ENCODE results near the gene PDSS2.
"Not testable (repeated sequence)": the region's sequence is repeated elsewhere in the genome, so short reads cannot be mapped to it uniquely, and the experiment has no call there.

Gene PDSS2

GRCh38 chr6:107418118-107418517, 41.2 kb downstream of the PDSS2 start:
- no peak for DNase-seq (ENCODE audit: low read depth, low spot score)

GRCh38 chr6:107416145-107416544, 43.2 kb downstream of the PDSS2 start:
- no peak for DNase-seq (ENCODE audit: low read depth, low spot score)

GRCh38 chr6:107413966-107414645, 45.3 kb downstream of the PDSS2 start:
- no peak for DNase-seq (ENCODE audit: low read depth, low spot score)

DNA sequence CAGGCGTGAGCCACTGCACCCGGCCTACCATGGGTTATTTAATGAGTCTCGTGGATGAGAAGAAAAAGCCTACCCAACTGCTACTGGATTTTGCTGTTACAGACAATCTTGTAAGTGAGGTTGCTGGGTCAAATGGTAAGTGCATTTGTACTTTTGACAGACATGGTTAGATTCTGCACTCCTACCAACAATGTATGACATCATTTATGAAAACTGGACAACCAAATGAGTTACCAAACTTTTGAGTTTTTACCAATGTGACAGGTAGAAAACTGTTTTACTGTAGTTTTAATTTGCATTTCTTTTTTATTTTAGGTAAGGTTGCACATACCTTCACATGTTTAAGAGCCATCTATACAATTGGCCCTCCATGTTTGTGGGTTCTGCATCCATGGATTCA, 48.2 kb downstream of the PDSS2 start:
- DNase-seq (ENCODE audit: low read depth, low spot score), result no peak

DNA sequence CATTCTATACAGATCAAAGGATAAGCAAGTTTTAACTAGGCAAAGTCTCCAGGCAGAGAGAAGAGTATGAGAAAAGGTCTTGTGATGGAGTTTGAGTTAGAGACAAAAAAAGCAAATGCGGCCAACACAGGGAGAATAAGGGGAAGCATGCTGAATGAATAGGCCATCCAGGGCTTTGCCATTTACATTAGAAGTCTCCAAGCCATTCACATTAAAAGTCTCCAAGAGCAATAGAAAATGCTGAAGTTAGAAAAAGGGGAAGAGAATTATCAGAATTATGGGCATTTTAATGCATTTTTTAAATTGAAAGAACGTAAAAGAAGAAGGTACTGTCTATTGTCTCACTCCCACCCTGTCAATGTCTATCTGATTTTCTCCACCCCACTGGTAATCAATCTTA, 49.4 kb downstream of the PDSS2 start:
- DNase-seq (ENCODE audit: low read depth, low spot score), result no peak

DNA sequence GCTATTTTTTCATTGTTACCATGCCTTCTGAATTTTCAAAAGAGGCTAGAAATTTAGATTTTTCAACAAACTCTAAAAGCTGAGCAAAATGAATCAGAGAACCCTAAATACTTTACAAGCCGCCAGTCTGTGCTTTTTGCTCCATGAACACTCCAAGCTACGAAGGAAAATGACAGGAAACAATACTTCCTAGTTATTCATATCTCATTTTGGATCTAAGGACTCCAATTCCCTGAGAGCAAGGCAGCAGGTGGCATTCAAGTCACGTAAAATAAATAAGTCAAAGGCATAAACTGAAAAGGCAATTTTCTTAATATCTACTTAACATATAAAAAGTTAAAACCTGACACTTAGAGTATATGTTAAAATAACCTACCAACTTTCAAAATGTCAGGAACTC, 50.6 kb downstream of the PDSS2 start:
- no peak for DNase-seq (ENCODE audit: low read depth, low spot score)

GRCh38 chr6:107405002-107405401, 54.4 kb downstream of the PDSS2 start:
- DNase-seq (ENCODE audit: low read depth, low spot score), result no peak

GRCh38 chr6:107402533-107402932, 56.8 kb downstream of the PDSS2 start:
- no peak for DNase-seq (ENCODE audit: low read depth, low spot score)

DNA sequence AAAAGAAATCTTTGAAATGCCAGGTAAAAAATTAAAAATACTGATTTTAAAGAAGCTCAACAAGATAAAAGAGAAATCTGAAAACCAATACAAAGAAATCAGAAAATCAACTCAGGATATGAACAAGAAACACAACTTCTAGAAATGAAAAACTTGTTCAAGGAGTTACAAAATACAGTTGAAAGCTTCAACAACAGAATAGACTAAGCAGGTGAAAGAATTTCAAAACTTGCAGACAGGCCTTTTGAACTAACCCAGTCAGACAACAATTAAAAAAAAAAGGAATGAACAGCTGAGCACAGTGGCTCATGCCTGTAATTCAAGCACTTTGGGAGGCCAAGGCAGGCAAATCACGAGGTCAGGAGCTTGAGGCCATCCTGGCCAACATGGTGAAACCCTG, 57.8 kb downstream of the PDSS2 start:
- DNase-seq (ENCODE audit: low read depth, low spot score), result no peak

DNA sequence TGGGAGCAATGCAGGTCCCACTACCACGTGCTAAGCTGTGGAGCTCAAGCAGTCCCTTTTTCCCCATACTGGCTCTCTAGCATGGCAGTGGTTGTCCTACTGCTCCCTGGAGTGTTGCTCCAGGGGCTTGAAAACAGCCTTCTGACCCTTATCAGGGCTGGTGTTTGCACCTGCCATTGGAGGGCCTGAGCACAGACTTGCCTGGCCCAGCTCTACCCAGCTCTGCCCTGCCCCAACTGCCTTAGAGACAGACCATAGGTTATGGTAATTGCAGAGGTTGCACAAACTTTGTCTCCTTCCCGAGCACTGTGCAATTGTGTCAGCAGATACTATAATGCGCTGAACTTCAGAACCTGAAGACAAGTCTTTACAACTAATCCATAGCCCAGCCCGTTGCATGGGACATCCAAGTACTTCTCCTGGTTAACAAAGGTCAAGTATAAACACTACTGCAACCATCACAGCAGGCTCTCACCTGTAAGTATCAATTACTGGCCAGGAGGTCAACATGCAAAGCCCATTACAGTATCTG, 58.7 kb downstream of the PDSS2 start:
- DNase-seq (ENCODE audit: low read depth, low spot score), result no peak

DNA sequence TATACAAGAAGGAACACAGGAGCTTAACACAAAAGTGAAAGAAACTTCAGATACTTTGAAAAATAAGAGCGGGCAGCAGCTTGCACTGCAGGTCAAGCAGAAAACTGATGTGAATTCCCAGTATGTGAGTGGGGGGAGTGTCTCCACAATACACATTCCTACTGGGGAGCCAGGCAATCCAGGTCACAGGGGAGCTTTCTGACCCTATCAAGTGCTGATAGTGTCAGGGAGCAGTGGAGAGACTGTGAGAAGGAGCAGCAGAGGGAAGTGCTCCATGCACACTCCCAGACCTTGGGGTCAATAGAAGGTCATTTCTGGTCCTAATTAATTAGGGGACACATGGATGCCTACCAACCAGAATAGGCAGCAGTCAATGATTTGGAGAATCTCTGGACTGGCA, 59.4 kb downstream of the PDSS2 start:
- DNase-seq (ENCODE audit: low read depth, low spot score), result no peak

DNA sequence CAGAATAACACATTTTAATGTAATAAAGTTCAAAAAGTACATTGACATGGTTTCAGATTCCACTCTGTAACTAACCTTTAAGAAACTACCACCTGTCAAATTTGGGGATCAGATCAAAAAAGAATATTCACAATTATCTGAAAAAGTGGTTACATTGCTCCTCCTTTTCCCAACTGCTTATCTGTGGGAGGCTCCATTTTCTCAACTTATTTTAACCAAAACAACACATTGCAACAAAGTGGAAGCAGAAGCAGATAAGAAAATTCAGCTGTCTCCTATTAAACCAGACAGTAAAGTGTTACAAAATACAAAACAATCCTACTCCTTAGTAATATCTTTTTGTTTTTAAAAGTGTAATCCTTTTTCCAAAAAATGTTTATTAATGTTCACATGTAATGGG, 61.4 kb downstream of the PDSS2 start:
- DNase-seq (ENCODE audit: low read depth, low spot score), result no peak

DNA sequence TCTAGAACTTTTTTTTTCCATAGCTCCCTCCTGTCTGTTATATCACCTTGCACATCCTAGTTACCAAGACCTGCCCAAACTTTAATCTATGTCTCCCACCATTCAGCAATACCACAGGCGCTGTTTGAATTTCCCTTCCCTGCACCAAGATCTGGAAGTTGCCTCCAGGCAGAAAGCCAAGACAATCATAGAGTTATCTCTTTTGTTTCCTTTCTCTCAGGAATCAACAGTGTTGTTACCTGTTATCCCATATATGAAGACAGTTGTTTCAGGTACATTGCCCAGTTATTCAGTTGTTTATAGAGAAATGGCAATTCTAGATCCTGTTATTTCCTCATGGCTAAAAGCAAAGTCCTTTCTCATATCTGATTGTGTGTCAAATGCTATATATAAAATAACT, 63.2 kb downstream of the PDSS2 start:
- DNase-seq (ENCODE audit: low read depth, low spot score), result no peak

GRCh38 chr6:107392069-107392468, 67.3 kb downstream of the PDSS2 start:
- DNase-seq (ENCODE audit: low read depth, low spot score), result no peak

- no peak for DNase-seq (ENCODE audit: low read depth, low spot score)
These were observed 68.5 kb downstream of the PDSS2 start for GRCh38 chr6:107390685-107391435.

GRCh38 chr6:107390056-107390455, 69.3 kb downstream of the PDSS2 start:
- DNase-seq (ENCODE audit: low read depth, low spot score), result no peak

- no peak for DNase-seq (ENCODE audit: low read depth, low spot score)
These were observed 72.5 kb downstream of the PDSS2 start for GRCh38 chr6:107386904-107387303.

DNA sequence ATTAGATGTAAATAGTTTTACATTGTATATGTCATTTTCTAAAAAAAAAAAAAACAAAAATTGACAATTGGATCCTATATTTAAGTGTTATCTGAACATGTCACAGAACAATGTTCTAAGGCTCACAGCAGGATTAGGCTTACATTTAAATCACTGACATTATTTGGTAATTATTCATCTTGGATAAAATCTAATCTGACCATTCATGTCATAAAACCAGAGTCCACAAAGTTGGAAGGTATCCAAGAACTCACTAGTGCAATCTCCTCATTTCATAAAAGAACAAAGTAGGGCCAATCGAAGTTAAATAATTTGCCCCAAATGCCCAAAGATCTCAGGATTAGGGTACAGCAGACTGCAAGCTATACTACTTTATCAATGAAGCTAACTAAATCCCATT, 73.0 kb downstream of the PDSS2 start:
- DNase-seq (ENCODE audit: low read depth, low spot score), result no peak

GRCh38 chr6:107383705-107384104, 75.7 kb downstream of the PDSS2 start:
- no peak for DNase-seq (ENCODE audit: low read depth, low spot score)

DNA sequence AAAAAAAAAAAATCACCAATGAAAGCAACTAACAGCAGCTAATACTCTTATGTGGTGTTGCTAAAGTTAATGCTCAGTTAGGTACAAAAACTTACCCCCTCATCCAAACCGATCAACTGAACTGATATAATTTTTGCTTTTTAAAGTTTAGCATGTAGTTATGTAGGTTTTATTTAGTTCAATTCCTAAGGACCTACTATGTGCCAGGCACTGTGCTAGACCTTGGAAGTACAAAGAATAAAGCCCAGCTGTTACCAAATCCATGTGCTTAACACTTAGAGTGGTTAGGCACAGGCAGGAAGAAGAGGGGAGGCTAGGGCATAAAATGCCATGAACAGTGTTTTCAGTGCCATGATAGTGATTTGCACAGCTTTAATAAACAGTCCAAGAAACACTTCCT, 85.1 kb downstream of the PDSS2 start:
- no peak for DNase-seq (ENCODE audit: low read depth, low spot score)

- no peak for DNase-seq (ENCODE audit: low read depth, low spot score)
These were observed 89.9 kb downstream of the PDSS2 start for GRCh38 chr6:107369493-107369892.

- DNase-seq (ENCODE audit: low read depth, low spot score), result no peak
These were observed 90.9 kb downstream of the PDSS2 start for GRCh38 chr6:107368471-107368870.

- not testable (repeated sequence) for DNase-seq (ENCODE audit: low read depth, low spot score)
These were observed 95.2 kb downstream of the PDSS2 start for GRCh38 chr6:107364173-107364572.

Measured in activated CD4-positive, CD25-positive, alpha-beta regulatory T cell treated with anti-CD3 and anti-CD28 coated beads, Interleukin-2, amount 50 U/mL, for 16 hours (primary cell).